ENCODE results near the gene CARD11.

The CARD11 gene

DNA sequence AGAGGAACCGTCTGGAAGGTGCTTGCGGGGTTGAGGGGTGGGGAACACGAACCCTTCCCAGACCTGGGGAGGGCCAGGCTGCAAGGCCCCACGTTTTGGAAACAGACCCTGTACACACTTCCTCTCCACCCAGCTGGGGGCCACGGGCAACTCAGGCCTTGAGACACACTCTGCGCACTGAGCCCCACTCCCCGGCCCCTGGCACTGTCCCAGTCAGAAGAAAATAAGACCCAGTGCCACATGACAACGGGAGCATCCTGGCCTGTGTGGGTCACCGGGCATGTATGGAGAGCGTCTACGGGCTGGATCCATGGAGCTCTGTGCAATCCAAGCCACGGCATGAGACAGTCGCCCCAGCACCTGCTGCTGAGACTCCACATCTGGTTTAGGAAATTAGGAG lies 63.7 kb downstream of the CARD11 start:
- Histone ChIP-seq H3K79me2 (ENCODE audit: insufficient read depth, low read length) (no peaks in the 10 kb centered on the region), H3K9me3 (ENCODE audit: insufficient read depth, low read depth, low read length) (no peaks in the 10 kb centered on the region), H3K9ac (ENCODE audit: low read depth, low read length, poor library complexity, severe bottlenecking) (no peak overlapping the region), H3K4me3 (ENCODE audit: low read length, poor library complexity, severe bottlenecking) (no peak overlapping the region), H3K4me2 (ENCODE audit: low read depth, low read length, poor library complexity, severe bottlenecking) (no peak overlapping the region), H3K36me3 (ENCODE audit: insufficient read depth, low read length) (peaks cover 5% of the 10 kb centered on the region; the same call in 1 of the 2 replicates), H2AFZ (ENCODE audit: low read length) (no peak overlapping the region), H3K4me1 (ENCODE audit: insufficient read depth, low read length, poor library complexity, severe bottlenecking) (no peaks in the 10 kb centered on the region), H4K20me1 (ENCODE audit: insufficient read depth, low read length, poor library complexity, severe bottlenecking) (no peaks in the 10 kb centered on the region), H3K9me2 (replicated peaks; ENCODE audit: low read depth, low read length) (no peaks in the 10 kb centered on the region), H3K27me3 (ENCODE audit: insufficient read depth, low read length, poor library complexity, severe bottlenecking) (no peaks in the 10 kb centered on the region), H3F3A (ENCODE audit: low read depth) (no peaks in the 10 kb centered on the region)
- TF ChIP-seq, protein P1, sequence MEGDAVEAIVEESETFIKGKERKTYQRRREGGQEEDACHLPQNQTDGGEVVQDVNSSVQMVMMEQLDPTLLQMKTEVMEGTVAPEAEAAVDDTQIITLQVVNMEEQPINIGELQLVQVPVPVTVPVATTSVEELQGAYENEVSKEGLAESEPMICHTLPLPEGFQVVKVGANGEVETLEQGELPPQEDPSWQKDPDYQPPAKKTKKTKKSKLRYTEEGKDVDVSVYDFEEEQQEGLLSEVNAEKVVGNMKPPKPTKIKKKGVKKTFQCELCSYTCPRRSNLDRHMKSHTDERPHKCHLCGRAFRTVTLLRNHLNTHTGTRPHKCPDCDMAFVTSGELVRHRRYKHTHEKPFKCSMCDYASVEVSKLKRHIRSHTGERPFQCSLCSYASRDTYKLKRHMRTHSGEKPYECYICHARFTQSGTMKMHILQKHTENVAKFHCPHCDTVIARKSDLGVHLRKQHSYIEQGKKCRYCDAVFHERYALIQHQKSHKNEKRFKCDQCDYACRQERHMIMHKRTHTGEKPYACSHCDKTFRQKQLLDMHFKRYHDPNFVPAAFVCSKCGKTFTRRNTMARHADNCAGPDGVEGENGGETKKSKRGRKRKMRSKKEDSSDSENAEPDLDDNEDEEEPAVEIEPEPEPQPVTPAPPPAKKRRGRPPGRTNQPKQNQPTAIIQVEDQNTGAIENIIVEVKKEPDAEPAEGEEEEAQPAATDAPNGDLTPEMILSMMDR (conservative IDR thresholded peaks at IDR 0.05; ENCODE audit: low read length) = no peak
- TF ChIP-seq EZH2phosphoT487 (IDR thresholded peaks at IDR 0.05; ENCODE audit: borderline replicate concordance) = no peak

DNA sequence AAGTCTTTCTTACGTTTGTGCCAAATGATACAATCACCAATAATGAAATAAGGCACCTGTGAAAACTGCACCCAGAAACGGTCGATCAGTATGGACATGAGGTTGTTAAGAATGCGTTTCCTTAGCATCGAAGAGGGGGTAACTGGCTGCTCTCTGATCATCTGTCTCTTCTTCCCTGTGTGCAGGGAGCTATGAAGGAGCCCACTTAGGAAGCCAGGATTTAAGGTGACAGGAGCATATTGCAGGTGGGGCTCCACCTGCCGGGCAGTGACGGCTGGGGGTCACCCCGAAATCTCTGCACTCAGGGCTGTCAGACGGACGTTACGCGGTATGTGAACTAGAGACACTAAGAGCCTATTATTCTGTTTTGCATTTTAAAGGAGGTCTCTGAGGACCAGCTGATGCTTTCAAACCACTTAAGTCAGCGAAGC lies 64.5 kb downstream of the CARD11 start:
- H3K4me1 ChIP-seq (ENCODE audit: insufficient read depth, low read length, poor library complexity, severe bottlenecking) = no peaks in the 10 kb centered on the region
- H3K4me2 ChIP-seq (ENCODE audit: low read depth, low read length, poor library complexity, severe bottlenecking) = no peak overlapping the region
- no peaks in the 10 kb centered on the region for H3K9me2 ChIP-seq (replicated peaks; ENCODE audit: low read depth, low read length)
- H4K20me1 ChIP-seq (ENCODE audit: insufficient read depth, low read length, poor library complexity, severe bottlenecking) = no peaks in the 10 kb centered on the region
- H3K9me3 ChIP-seq (ENCODE audit: insufficient read depth, low read depth, low read length) = no peaks in the 10 kb centered on the region
- peaks cover 8% of the 10 kb centered on the region; the same call in 1 of the 2 replicates for H3K36me3 ChIP-seq (ENCODE audit: insufficient read depth, low read length)
- no peaks in the 10 kb centered on the region for H3K79me2 ChIP-seq (ENCODE audit: insufficient read depth, low read length)
- no peak overlapping the region for H3K9ac ChIP-seq (ENCODE audit: low read depth, low read length, poor library complexity, severe bottlenecking)
- no peaks in the 10 kb centered on the region for H3K27me3 ChIP-seq (ENCODE audit: insufficient read depth, low read length, poor library complexity, severe bottlenecking)
- TF ChIP-seq, protein P1 (conservative IDR thresholded peaks at IDR 0.05; ENCODE audit: low read length) = no peak
- no peak for TF ChIP-seq EZH2phosphoT487 (IDR thresholded peaks at IDR 0.05; ENCODE audit: borderline replicate concordance)
- H2AFZ ChIP-seq (ENCODE audit: low read length) = no peak overlapping the region
- H3K4me3 ChIP-seq (ENCODE audit: low read length, poor library complexity, severe bottlenecking) = no peak overlapping the region
- H3F3A ChIP-seq (ENCODE audit: low read depth) = no peaks in the 10 kb centered on the region

DNA sequence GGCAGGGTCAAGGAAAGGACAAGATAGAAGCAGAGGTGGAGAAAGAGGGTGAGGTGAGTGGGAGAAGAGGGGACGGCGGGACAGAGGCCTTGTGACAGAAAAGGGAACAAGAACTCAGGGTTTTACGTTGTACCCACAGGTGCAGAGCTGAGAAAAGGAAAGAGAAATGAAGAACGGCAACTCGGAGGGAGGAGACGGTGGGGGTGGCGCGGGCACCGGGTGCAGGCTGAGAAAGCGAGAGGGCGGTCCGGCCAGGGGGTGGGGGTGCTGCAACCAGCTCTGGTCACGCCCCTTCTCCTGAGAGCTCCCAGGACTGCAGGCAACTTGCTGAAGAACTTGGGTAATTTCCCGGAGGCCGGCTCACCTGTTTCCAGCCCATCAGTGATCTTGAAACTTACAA lies 65.3 kb downstream of the CARD11 start:
- Histone ChIP-seq H2AFZ (ENCODE audit: low read length) (no peak overlapping the region), H3K4me3 (ENCODE audit: low read length, poor library complexity, severe bottlenecking) (no peak overlapping the region), H3F3A (ENCODE audit: low read depth) (no peaks in the 10 kb centered on the region), H3K4me1 (ENCODE audit: insufficient read depth, low read length, poor library complexity, severe bottlenecking) (no peaks in the 10 kb centered on the region), H3K9me3 (ENCODE audit: insufficient read depth, low read depth, low read length) (no peaks in the 10 kb centered on the region), H3K9ac (ENCODE audit: low read depth, low read length, poor library complexity, severe bottlenecking) (no peak overlapping the region), H3K79me2 (ENCODE audit: insufficient read depth, low read length) (no peaks in the 10 kb centered on the region), H3K36me3 (ENCODE audit: insufficient read depth, low read length) (peaks cover 11% of the 10 kb centered on the region; the same call in 1 of the 2 replicates), H4K20me1 (ENCODE audit: insufficient read depth, low read length, poor library complexity, severe bottlenecking) (no peaks in the 10 kb centered on the region), H3K27me3 (ENCODE audit: insufficient read depth, low read length, poor library complexity, severe bottlenecking) (no peaks in the 10 kb centered on the region), H3K9me2 (replicated peaks; ENCODE audit: low read depth, low read length) (no peaks in the 10 kb centered on the region), H3K4me2 (ENCODE audit: low read depth, low read length, poor library complexity, severe bottlenecking) (no peak overlapping the region)
- no peak for TF ChIP-seq EZH2phosphoT487 (IDR thresholded peaks at IDR 0.05; ENCODE audit: borderline replicate concordance)
- TF ChIP-seq, protein P1 (conservative IDR thresholded peaks at IDR 0.05; ENCODE audit: low read length) = no peak
